HCT116 (cell line): ENCODE data around the gene FES. TPM values are rescaled to one million over a fixed set of nuclear protein-coding genes. Genes with fewer than 3 reads are reported as not detected.

Experiments
- ATAC-seq: fragments of 200-7000 bp; cut with Tn5 transposase; 2 replicates; pipeline ENCODE4 v1.9.1; 2020; ENCODE audit warnings: mild to moderate bottlenecking, moderate library complexity
- BruUV-seq: library from RNA; stranded (reverse); fragments of 400-500 nt; replicated peaks from 2 replicates; lab custom pipeline; 2021; lab: Mats Ljungman, UMichigan
- CTCF ChIA-PET: fragments of 300-600 bp; sonication (Branson Sonifier 250); formaldehyde crosslinking; loops from one replicate; lab custom pipeline; 2021; ENCODE audit warnings: antibody characterized with exemption; lab: Charles Lee
- POLR2A ChIA-PET: fragments of 300-600, 350-600 bp; sonication (Branson Sonifier 250); formaldehyde crosslinking; loops from one replicate; lab custom pipeline; 2021; ENCODE audit warnings: antibody characterized with exemption; lab: Charles Lee
- RAD21 ChIA-PET, 2 experiments: fragments of 300-600 bp; sonication (Branson Sonifier 250); formaldehyde crosslinking; loops; one replicate each; lab custom pipeline; 2023; ENCODE audit warnings: low total read pairs in 2 of 2; ENCODE audit not compliant: uncharacterized antibody in 2 of 2, unreplicated experiment in 2 of 2, low non-redundant PET in 1 of 2; lab: Charles Lee
- DNase-seq: peaks from one replicate; pipeline ENCODE4 v3.0.0-alpha.2; 2010; ENCODE audit warnings: low read depth, low spot score
- H2AFZ ChIP-seq: fragments of 200-600 bp; shearing (Covaris generic), sonication (generic); 2 replicates; pipeline ENCODE4 v1.6.1; 2017; ENCODE audit warnings: low read depth, mixed run types, mixed read lengths, antibody characterized with exemption, low read length; ENCODE audit not compliant: poor library complexity, severe bottlenecking
- H3K27ac ChIP-seq: 2 replicates; pipeline ENCODE4 v1.5.1; 2012; ENCODE audit warnings: low read depth, low read length
- H3K27me3 ChIP-seq: fragments of 200-600 bp; sonication (generic); 2 replicates; pipeline ENCODE4 v1.6.1; 2016; ENCODE audit warnings: mixed run types, low read length, mixed read lengths; ENCODE audit not compliant: insufficient read depth
- H3K36me3 ChIP-seq, 2 experiments: fragments of 200-500 bp in 1 of 2; fragments of 200-600 bp in 1 of 2; sonication (Bioruptor generic) in 1 of 2; sonication (generic) in 1 of 2; 2 replicates each; pipeline versions ENCODE4 v1.5.1 to v1.6.1; 2014 to 2016; ENCODE audit warnings: low read length in 2 of 2, inconsistent platforms in 1 of 2, mixed read lengths in 1 of 2, mixed run types in 1 of 2; ENCODE audit not compliant: insufficient read depth in 2 of 2, control insufficient read depth in 1 of 2
- H3K4me1 ChIP-seq, 2 experiments: fragments of 200-600 bp in 1 of 2; sonication (generic) in 1 of 2; 2 replicates each; pipeline versions ENCODE4 v1.5.1 to v1.6.1; 2012 to 2017; ENCODE audit warnings: low read length in 2 of 2, inconsistent platforms in 1 of 2, mild to moderate bottlenecking in 1 of 2, mixed read lengths in 1 of 2, mixed run types in 1 of 2, moderate library complexity in 1 of 2; ENCODE audit not compliant: insufficient read depth in 2 of 2, control insufficient read depth in 1 of 2
- H3K4me2 ChIP-seq: fragments of 200-600 bp; sonication (generic); 2 replicates; pipeline ENCODE4 v1.6.1; 2017; ENCODE audit warnings: mixed run types, low read length, mixed read lengths
- H3K4me3 ChIP-seq, 2 experiments: fragments of 200-600 bp in 1 of 2; sonication (generic) in 1 of 2; replicated peaks in 1 of 2; 2 replicates each; pipeline ENCODE4 v1.5.1; 2011 to 2016; ENCODE audit warnings: low read length in 2 of 2, control low read depth in 1 of 2, low read depth in 1 of 2, mild to moderate bottlenecking in 1 of 2, mixed read lengths in 1 of 2, mixed run types in 1 of 2
- H3K79me2 ChIP-seq: fragments of 200-600 bp; sonication (generic); 2 replicates; pipeline ENCODE4 v1.6.1; 2017; ENCODE audit warnings: mild to moderate bottlenecking, mixed run types, low read length, moderate library complexity, mixed read lengths; ENCODE audit not compliant: insufficient read depth
- H3K9ac ChIP-seq: fragments of 200-600 bp; sonication (generic); 2 replicates; pipeline ENCODE4 v1.6.1; 2016; ENCODE audit warnings: low read length, mixed read lengths
- H3K9me2 ChIP-seq: fragments of 200-600 bp; sonication (generic), shearing (Covaris generic); 2 replicates; pipeline ENCODE4 v1.6.1; 2017; ENCODE audit warnings: mixed run types, mild to moderate bottlenecking, moderate library complexity; ENCODE audit not compliant: insufficient read depth
- H3K9me3 ChIP-seq, 2 experiments: fragments of 200-500 bp in 1 of 2; fragments of 200-600 bp in 1 of 2; sonication (Bioruptor generic) in 1 of 2; sonication (generic) in 1 of 2; 2 replicates each; pipeline ENCODE4 v1.6.1; 2014 to 2017; ENCODE audit warnings: low read length in 2 of 2, mixed read lengths in 2 of 2, inconsistent platforms in 1 of 2, low read depth in 1 of 2, mild to moderate bottlenecking in 1 of 2, mixed run types in 1 of 2, moderate library complexity in 1 of 2; ENCODE audit not compliant: control insufficient read depth in 1 of 2, insufficient read depth in 1 of 2
- H4K20me1 ChIP-seq: fragments of 200-600 bp; sonication (generic), shearing (Covaris generic); 2 replicates; pipeline ENCODE4 v1.6.1; 2017; ENCODE audit warnings: mixed run types, mild to moderate bottlenecking, moderate library complexity; ENCODE audit not compliant: insufficient read depth
- ATF3 ChIP-seq: IDR thresholded peaks from 2 replicates; pipeline ENCODE4 v1.6.1; 2012
- EZH2 ChIP-seq: fragments of 200-600 bp; sonication (generic); IDR thresholded peaks from 2 replicates; pipeline ENCODE4 v1.6.1; 2017; ENCODE audit warnings: antibody characterized with exemption, mixed run types
- EZH2phosphoT487 ChIP-seq: fragments of 200-600 bp; IDR thresholded peaks from 2 replicates; pipeline ENCODE4 v1.6.1; 2018; ENCODE audit warnings: antibody characterized with exemption, borderline replicate concordance
- RAD21 ChIP-seq: IDR thresholded peaks from 2 replicates; pipeline ENCODE4 v1.6.1; 2012; ENCODE audit warnings: low read depth, mild to moderate bottlenecking
- REST ChIP-seq: IDR thresholded peaks from 2 replicates; pipeline ENCODE4 v1.6.1; 2012; ENCODE audit warnings: low read depth
- ZNF274 ChIP-seq: fragments of 200-500 bp; sonication (Bioruptor generic); IDR thresholded peaks from 2 replicates; pipeline ENCODE4 v1.6.1; 2014; ENCODE audit warnings: mild to moderate bottlenecking, low read depth, low read length, inconsistent platforms
- intact Hi-C: fragments of 100-400 bp; cut with micrococcal nuclease; formaldehyde crosslinking; loops from 2 replicates; pipeline ENCODE4 v1.10.0; 2022
- total RNA-seq: library from RNA; stranded (reverse); gene quantifications from one replicate; pipeline ENCODE4 v1.2.1, GENCODE V29; 2021; ENCODE audit not compliant: unreplicated experiment

FES gene
- total RNA-seq, 1 experiment from 2014 or later = 5.3 TPM

GRCh38 chr15:90839187-90840071, 44.9 kb upstream of the FES start:
- H3K9me3 ChIP-seq = no peaks in the 10 kb centered on the region
- no peaks in the 10 kb centered on the region for H3K9me2 ChIP-seq
- H3K27ac ChIP-seq = no peak overlapping the region
- no peak overlapping the region for H3K4me3 ChIP-seq
- TF ChIP-seq EZH2phosphoT487 (no peak), REST (no peak), ATF3 (no peak), RAD21 (no peak), ZNF274 (no peak), EZH2 (no peak)
- no peaks in the 10 kb centered on the region for H4K20me1 ChIP-seq
- RAD21 ChIA-PET = no interaction called here
- no peak overlapping the region for H3K9ac ChIP-seq
- intact Hi-C loops = no loop called here
- H2AFZ ChIP-seq = no peak overlapping the region
- DNase-seq = no peak
- no peaks in the 10 kb centered on the region for H3K36me3 ChIP-seq
- H3K4me1 ChIP-seq = peaks cover 0 to 5% of the 10 kb centered on the region in 2 experiments; a peak in 1 of 4 replicates
- POLR2A ChIA-PET = no interaction called here
- BruUV-seq = no TSS peak
- no peak overlapping the region for H3K4me2 ChIP-seq
- ATAC-seq = peak; percentile 45
- CTCF ChIA-PET = no interaction called here
- H3K79me2 ChIP-seq = no peaks in the 10 kb centered on the region
- no peaks in the 10 kb centered on the region for H3K27me3 ChIP-seq
